ENCODE measurements around the gene DHX40. TPM values are rescaled to one million over a fixed set of nuclear protein-coding genes. Genes with fewer than 3 reads are reported as not detected.

DHX40 gene
- total and polyA plus RNA-seq, 2 of the 13 experiments (the other 11 are each of a cell fraction or from before 2014, with no cell fraction given) = 22.2 to 37.0 TPM

DNA sequence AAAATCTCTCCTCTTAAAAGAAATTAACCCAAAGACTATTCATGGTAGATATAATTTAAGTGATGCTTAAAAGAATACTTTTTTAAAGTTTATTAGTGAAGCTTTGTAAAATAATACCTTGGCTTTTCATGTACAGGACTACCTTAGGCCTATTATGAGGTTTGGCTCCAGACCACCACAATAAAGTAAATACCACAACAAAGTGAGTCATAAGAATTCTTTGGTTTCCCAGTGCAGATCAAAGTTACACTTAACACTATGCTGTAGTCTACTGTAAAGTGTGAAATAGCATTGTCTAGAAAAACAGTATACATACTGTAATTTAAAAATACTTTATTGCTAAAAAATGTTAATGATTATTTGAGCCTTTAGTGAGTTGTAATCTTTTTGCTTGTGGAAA is 85.9 kb downstream of the DHX40 start:
- FAIRE-seq (no peak), ATAC-seq (no peak), DNase-seq (ENCODE audit: low spot score) (no peak)
- Histone ChIP-seq H4K20me1 (ENCODE audit: insufficient read depth, low read length) (peaks cover 7% of the 10 kb centered on the region; the same call in 1 of the 2 replicates), H3K27me3 (ENCODE audit: control insufficient read depth in 1 of 2, insufficient read depth in 2 of 2, low read length in 2 of 2) (no peaks in the 10 kb centered on the region), H3K9me3 (ENCODE audit: low read length) (no peaks in the 10 kb centered on the region), H3K4me1 (ENCODE audit: insufficient read depth, low read length) (no peaks in the 10 kb centered on the region), H3K4me3 (replicated peaks in 1 of 3; ENCODE audit: insufficient read depth in 1 of 3, low read depth in 2 of 3, low read length in 3 of 3) (no peak overlapping the region), H3K27ac (ENCODE audit: extremely low read length, insufficient read depth, low read length) (no peak overlapping the region), H3K36me3 (replicated peaks in 1 of 2; ENCODE audit: control insufficient read depth in 1 of 2, insufficient read depth in 2 of 2, low read length in 2 of 2) (peaks cover 36 to 98% of the 10 kb centered on the region in 2 experiments), H3K9ac (ENCODE audit: insufficient read depth, low read depth, low read length) (no peak overlapping the region), H3K79me2 (ENCODE audit: insufficient read depth, low read length) (peaks cover 17% of the 10 kb centered on the region), H2AFZ (ENCODE audit: low read length) (no peak overlapping the region), H3K4me2 (ENCODE audit: low read depth, low read length) (no peak overlapping the region)
- no TSS peak for BruUV-seq (replicated peaks)
- ChIA-PET CTCF (ENCODE audit: low intra/inter-chr PET ratio, low total read pairs) (no interaction called here), POLR2A (no interaction called here)
- intact Hi-C loops (cut with micrococcal nuclease; ENCODE audit: unreplicated experiment) = no loop called here
- TF ChIP-seq ZBTB7A (CRISPR knock-in tag; IDR thresholded peaks at IDR 0.05) = no peak
- TF ChIP-seq ZNF713 (CRISPR knock-in tag; IDR thresholded peaks at IDR 0.05) = no peak
- no peak for TF ChIP-seq KMT2B (CRISPR knock-in tag; IDR thresholded peaks at IDR 0.05)
- no peak for TF ChIP-seq ZNF569 (CRISPR knock-in tag; IDR thresholded peaks at IDR 0.05; ENCODE audit: borderline replicate concordance)
- no peak for TF ChIP-seq ZNF3 (CRISPR knock-in tag; IDR thresholded peaks at IDR 0.05)
- no peak for TF ChIP-seq ZFP41 (CRISPR knock-in tag; IDR thresholded peaks at IDR 0.05; ENCODE audit: borderline replicate concordance)
- no peak for TF ChIP-seq ZNF362 (CRISPR knock-in tag; IDR thresholded peaks at IDR 0.05; ENCODE audit: borderline replicate concordance)
- TF ChIP-seq, protein P1, sequence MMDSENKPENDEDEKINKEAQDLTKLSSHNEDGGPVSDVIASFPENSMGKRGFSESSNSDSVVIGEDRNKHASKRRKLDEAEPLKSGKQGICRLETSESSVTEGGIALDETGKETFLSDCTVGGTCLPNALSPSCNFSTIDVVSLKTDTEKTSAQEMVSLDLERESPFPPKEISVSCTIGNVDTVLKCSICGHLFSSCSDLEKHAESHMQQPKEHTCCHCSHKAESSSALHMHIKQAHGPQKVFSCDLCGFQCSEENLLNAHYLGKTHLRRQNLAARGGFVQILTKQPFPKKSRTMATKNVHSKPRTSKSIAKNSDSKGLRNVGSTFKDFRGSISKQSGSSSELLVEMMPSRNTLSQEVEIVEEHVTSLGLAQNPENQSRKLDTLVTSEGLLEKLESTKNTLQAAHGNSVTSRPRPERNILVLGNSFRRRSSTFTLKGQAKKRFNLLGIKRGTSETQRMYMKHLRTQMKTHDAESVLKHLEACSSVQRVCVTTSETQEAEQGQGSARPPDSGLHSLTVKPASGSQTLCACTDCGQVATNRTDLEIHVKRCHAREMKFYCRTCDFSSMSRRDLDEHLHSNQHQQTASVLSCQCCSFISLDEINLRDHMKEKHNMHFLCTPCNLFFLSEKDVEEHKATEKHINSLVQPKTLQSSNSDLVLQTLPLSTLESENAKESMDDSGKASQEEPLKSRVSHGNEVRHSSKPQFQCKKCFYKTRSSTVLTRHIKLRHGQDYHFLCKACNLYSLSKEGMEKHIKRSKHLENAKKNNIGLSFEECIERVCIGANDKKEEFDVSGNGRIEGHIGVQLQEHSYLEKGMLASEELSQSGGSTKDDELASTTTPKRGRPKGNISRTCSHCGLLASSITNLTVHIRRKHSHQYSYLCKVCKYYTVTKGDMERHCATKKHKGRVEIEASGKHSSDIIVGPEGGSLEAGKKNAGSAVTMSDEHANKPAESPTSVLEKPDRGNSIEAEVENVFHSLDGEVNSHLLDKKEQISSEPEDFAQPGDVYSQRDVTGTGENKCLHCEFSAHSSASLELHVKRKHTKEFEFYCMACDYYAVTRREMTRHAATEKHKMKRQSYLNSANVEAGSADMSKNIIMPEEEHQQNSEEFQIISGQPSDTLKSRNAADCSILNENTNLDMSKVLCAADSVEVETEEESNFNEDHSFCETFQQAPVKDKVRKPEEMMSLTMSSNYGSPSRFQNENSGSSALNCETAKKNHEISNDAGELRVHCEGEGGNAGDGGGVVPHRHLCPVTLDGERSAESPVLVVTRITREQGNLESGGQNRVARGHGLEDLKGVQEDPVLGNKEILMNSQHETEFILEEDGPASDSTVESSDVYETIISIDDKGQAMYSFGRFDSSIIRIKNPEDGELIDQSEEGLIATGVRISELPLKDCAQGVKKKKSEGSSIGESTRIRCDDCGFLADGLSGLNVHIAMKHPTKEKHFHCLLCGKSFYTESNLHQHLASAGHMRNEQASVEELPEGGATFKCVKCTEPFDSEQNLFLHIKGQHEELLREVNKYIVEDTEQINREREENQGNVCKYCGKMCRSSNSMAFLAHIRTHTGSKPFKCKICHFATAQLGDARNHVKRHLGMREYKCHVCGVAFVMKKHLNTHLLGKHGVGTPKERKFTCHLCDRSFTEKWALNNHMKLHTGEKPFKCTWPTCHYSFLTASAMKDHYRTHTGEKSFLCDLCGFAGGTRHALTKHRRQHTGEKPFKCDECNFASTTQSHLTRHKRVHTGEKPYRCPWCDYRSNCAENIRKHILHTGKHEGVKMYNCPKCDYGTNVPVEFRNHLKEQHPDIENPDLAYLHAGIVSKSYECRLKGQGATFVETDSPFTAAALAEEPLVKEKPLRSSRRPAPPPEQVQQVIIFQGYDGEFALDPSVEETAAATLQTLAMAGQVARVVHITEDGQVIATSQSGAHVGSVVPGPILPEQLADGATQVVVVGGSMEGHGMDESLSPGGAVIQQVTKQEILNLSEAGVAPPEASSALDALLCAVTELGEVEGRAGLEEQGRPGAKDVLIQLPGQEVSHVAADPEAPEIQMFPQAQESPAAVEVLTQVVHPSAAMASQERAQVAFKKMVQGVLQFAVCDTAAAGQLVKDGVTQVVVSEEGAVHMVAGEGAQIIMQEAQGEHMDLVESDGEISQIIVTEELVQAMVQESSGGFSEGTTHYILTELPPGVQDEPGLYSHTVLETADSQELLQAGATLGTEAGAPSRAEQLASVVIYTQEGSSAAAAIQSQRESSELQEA (CRISPR knock-in tag; IDR thresholded peaks at IDR 0.05; ENCODE audit: not compliant biosample characterization) = no peak
- TF ChIP-seq NFKBIZ (CRISPR knock-in tag; IDR thresholded peaks at IDR 0.05) = no peak
- TF ChIP-seq TRAFD1 (CRISPR knock-in tag; IDR thresholded peaks at IDR 0.05; ENCODE audit: borderline replicate concordance) = no peak
- no peak for TF ChIP-seq RARA (CRISPR knock-in tag; IDR thresholded peaks at IDR 0.05)
- TF ChIP-seq MXD4 (CRISPR knock-in tag; IDR thresholded peaks at IDR 0.05) = no peak
- no peak for TF ChIP-seq ZNF737 (CRISPR knock-in tag; IDR thresholded peaks at IDR 0.05; ENCODE audit: borderline replicate concordance)
- in situ Hi-C loops (cut with HindIII; ENCODE audit: extremely low pct_ligation_motif_present, low pct_unique_long_range_greater_than_20kb) = no loop called here

All from HepG2 (cell line).